GM12892 (cell line): ENCODE data around the gene SPINK8.
"Not testable (repeated sequence)": the region's sequence is repeated elsewhere in the genome, so short reads cannot be mapped to it uniquely, and the experiment has no call there.

Experiments used
- DNase-seq: peaks from one replicate; pipeline ENCODE4 v3.0.0; 2011; ENCODE audit not compliant: insufficient read length
- FAIRE-seq: peaks from 2 replicates; lab custom pipeline; 2011; peaks lifted over from hg19 to GRCh38; lab: Jason Lieb, UNC
- POLR2A ChIP-seq: IDR thresholded peaks from 2 replicates; pipeline ENCODE4 v1.6.1; 2011; ENCODE audit warnings: low read depth, low read length, control low read depth
- POLR2AphosphoS5 ChIP-seq: IDR thresholded peaks from 2 replicates; pipeline ENCODE4 v1.6.1; 2011; ENCODE audit warnings: low read depth, low read length, control low read depth
- TAF1 ChIP-seq: IDR thresholded peaks from 2 replicates; pipeline ENCODE4 v1.6.1; 2011; ENCODE audit warnings: low read depth, mild to moderate bottlenecking, control low read depth, low read length, borderline replicate concordance

Gene SPINK8

GRCh38 chr3:48289659-48290058 lies 43.8 kb downstream of the SPINK8 start:
- DNase-seq (no peak), FAIRE-seq (no peak)
- no peak for TF ChIP-seq TAF1
- TF ChIP-seq POLR2AphosphoS5 = no peak
- no peak for TF ChIP-seq POLR2A

GRCh38 chr3:48287034-48287433 lies 46.4 kb downstream of the SPINK8 start:
- TF ChIP-seq TAF1 = no peak
- no peak for TF ChIP-seq POLR2AphosphoS5
- TF ChIP-seq POLR2A = no peak
- no peak for DNase-seq
- FAIRE-seq = no peak

- DNase-seq = no peak
- no peak for FAIRE-seq
- TF ChIP-seq POLR2A = no peak
Measured at GRCh38 chr3:48286308-48286707, 47.2 kb downstream of the SPINK8 start.

GRCh38 chr3:48285675-48286074 lies 47.8 kb downstream of the SPINK8 start:
- no peak for DNase-seq
- TF ChIP-seq TAF1 (no peak), POLR2AphosphoS5 (no peak), POLR2A (no peak)
- no peak for FAIRE-seq

- no peak for FAIRE-seq
- no peak for DNase-seq
- TF ChIP-seq TAF1 (no peak), POLR2A (no peak), POLR2AphosphoS5 (no peak)
Measured at GRCh38 chr3:48285132-48285531, 48.3 kb downstream of the SPINK8 start.

- no peak for DNase-seq
- FAIRE-seq = no peak
- TF ChIP-seq POLR2A (no peak), TAF1 (no peak), POLR2AphosphoS5 (no peak)
Measured at GRCh38 chr3:48280881-48281280, 52.6 kb downstream of the SPINK8 start.

- TF ChIP-seq TAF1 (no peak), POLR2A (no peak), POLR2AphosphoS5 (no peak)
- DNase-seq (no peak), FAIRE-seq (no peak)
Measured at GRCh38 chr3:48278884-48279559, 54.4 kb downstream of the SPINK8 start.

GRCh38 chr3:48276911-48277641 lies 56.4 kb downstream of the SPINK8 start:
- FAIRE-seq = no peak
- TF ChIP-seq POLR2AphosphoS5 (no peak), TAF1 (no peak), POLR2A (no peak)
- no peak for DNase-seq

GRCh38 chr3:48275287-48276027 lies 58.0 kb downstream of the SPINK8 start:
- no peak for DNase-seq
- FAIRE-seq = no peak
- no peak for TF ChIP-seq TAF1
- TF ChIP-seq POLR2AphosphoS5 = no peak
- TF ChIP-seq POLR2A = no peak

- no peak for DNase-seq
- no peak for TF ChIP-seq POLR2AphosphoS5
- no peak for TF ChIP-seq POLR2A
- TF ChIP-seq TAF1 = no peak
- no peak for FAIRE-seq
Measured at GRCh38 chr3:48274452-48274851, 59.0 kb downstream of the SPINK8 start.

- DNase-seq (peak; percentile 60), FAIRE-seq (peak; percentile 78)
- TF ChIP-seq TAF1 (no peak), POLR2AphosphoS5 (no peak; the same call in 1 of the 2 replicates), POLR2A (no peak)
Measured at GRCh38 chr3:48273594-48274211, 59.8 kb downstream of the SPINK8 start.

GRCh38 chr3:48271763-48272498 lies 61.5 kb downstream of the SPINK8 start:
- no peak for DNase-seq
- TF ChIP-seq POLR2A (no peak), TAF1 (no peak), POLR2AphosphoS5 (no peak)
- no peak for FAIRE-seq

- not testable (repeated sequence) for DNase-seq, FAIRE-seq
Measured at GRCh38 chr3:48271223-48271622, 62.2 kb downstream of the SPINK8 start.
